Activated T-cell treated with anti-CD3 and anti-CD28 coated beads for 24 hours (primary cell): Measurements from ENCODE around the gene NDUFB4.
A peak's percentile ranks its signal among the peaks of the same experiment; 100 is the strongest.

Experiments used
- DNase-seq: peaks from one replicate; pipeline ENCODE4 v3.0.0-alpha.2; 2020; ENCODE audit warnings: low read depth

Gene NDUFB4

DNA sequence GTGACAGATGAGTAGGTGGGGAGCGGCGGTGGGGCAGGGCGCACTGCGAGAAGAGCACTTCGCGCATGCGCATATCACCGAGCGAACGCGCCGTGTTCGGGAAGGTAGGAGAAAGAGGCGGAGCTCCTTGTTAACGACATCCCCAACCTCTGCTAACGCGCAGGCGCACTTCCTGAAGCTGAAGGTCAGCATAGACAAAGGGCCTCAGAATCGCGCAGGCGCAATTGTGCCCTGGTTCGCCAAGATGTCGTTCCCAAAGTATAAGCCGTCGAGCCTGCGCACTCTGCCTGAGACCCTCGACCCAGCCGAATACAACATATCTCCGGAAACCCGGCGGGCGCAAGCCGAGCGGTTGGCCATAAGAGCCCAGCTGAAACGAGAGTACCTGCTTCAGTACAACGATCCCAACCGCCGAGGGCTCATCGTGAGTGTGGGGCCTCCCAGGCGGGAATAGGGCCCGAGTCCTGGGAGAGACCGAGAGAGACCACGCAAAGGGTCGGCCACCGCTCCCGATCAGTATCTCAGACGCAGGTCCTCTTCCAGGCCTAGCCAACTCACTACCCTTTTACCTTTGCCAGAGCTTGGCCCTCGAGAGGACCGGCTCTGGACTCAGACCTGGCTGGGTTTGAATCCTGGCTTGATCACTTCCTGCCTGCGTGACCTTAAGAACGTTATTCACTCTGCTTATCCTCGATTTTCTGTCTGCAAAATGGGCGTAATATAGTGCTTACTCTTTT is at the start of gene NDUFB4:
TSS of gene NDUFB4 (plus strand) at position 221 of the 737 bp plus-strand sequence. CDS start at position 245, 24 bp downstream.
- peak; percentile 93 for DNase-seq

DNA sequence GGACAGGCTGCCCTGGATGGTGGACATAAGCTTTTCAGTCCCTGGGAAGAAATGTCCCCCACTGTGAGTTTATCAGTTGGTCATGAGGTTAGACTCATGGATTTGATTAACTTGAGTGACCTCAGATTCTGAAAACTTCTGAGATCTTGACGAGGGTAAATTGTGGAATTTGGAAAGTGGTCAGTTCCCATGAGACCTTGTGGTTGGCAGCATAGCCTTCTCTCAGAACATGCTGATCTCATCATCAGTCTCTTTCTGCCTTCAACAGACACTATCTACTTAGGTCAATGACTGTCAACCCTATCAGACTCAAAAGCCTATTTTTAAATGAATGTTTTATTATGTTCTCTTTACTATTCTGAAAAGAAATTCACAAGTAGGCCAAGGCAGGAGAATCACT is 45.6 kb upstream of the NDUFB4 start:
- DNase-seq: no peak

DNA sequence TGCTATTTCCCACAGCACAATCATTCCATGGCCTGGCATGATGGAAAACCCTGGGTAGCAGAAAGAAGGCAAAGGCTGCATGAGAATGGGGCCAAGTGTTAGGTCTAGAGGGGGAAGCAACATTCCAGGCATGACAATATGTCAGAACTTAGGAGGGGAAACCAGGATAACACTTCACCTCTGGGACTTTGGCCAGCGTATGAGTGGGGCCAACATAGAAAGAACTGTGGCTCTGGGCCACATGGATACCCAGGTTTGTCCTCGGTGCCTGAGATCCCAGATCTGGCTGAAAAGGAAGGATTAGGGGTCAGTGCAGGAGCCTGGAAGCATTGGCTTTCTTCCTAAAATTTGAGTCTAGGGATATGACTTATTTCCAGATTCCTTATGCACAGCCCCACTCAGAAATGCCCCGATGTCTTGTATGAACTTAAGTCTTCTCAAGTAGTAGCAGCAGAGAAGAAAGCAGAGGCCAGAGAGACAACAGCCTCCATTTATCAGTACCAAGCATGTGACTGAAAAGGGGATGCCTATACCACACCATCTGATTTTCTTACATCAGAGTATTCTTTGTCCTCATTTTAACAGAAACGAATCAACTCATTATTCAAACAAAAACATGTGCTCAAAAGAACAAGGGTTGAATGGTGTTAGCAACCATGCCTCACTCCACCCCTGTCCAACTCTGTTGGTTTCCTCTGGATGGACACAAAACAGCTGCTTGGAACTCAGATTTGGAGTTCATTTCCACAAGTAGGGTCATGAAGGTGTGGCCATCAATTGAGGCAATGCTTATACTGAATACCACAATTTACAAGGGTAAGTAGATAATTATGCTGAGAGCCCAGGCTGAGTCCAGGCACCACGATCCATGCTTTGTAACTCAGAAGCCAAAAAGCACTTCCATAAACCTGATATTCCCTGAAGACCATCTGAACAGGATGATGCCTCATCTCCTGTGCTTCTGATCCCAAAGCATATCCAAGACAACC is 43.7 kb upstream of the NDUFB4 start:
- no peak for DNase-seq

DNA sequence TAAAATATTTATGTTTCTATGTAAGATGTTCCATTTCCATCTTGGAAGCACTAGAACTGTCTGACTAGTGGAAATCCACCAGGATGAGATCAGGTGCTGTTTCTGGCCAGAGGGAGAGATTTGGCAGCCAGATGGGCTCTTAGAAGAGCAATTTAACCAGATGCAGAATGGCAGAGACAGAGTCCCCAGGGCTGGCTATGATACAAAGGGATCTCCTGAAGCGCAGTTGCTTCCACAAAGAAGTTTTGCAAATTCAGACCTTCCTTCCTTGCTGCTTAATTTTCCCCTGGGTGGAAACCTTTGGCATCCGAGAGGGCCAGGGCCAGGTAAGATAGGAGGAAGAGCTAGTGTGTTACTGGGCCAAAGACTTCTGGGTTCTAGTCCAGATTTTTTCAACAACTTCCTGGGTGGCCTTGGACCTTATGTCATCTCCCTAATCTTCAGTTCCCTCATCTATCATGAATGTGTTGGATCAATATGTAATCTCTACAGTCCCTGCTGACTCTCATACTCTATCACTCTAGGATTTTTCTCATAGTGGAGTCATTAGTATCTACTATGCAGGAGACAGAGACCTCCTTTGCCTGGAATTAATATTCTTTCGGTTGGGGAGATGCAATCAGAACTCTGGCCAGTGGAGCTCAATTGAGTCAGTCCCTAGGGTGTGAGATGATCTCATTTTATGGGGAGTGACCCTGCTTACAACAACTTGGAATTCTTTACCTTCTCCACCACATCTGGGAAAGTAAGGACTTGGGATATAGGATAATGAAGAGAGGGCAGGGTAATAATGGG is 41.1 kb upstream of the NDUFB4 start:
- DNase-seq: no peak

DNA sequence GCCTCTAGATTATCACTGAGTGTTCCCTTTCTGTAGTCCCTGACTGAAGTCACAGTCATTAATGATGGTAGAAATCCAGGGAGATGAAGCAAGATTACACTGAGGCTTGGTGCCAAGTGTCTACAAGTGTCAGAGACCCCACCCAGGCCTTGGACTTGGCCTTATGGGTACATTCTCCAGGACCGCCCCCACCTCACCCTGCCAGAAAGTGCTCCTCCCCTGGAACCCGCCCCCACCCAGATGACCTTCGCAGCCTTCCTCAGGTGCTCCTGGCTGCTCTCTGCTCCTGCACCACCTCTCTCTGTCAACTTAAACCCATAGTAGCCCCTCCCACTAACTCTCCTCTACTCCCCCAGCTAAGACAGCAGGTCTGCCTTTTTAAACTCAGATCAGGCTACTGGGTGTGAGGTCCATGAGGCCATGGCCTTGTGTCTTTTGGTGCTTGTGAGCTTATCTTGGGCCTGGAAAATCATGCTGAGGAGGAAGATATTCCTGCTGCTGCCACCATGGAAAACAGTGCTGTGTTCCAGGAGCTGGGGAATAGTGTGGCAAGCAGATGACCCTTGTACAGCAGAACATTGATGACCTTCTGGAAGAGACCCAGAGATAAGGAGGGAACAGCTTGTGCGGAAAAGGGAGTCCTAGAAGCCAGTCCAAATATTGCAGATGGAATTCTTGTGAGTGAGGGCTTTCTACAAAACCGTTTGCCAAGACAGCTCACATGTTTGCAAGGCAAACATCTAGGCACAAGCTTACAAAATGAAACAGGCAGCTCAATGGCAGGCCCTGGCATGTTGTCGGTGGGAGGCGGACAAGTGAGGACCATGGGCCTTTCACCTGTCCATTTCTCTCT is 40.3 kb upstream of the NDUFB4 start:
- no peak for DNase-seq

DNA sequence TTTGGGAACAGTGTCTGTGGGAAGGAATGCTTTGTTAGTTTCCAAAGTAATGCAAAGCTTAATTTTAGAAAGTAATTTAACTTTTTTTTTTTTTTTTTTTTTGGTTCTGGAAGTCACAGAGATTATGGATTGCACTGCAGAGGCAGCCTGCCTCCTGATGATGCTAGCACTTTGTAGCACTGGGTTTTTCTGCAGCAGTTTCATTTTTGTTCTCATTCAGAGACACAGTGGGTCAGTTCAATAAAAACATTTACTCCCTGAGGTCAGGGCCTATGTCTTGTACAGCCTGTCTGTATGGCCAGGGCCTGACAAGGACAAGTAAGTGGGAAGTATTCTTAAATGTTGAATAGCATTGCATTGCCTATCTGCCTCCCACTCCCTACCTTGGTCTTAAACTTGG is 39.0 kb upstream of the NDUFB4 start:
- DNase-seq: no peak

DNA sequence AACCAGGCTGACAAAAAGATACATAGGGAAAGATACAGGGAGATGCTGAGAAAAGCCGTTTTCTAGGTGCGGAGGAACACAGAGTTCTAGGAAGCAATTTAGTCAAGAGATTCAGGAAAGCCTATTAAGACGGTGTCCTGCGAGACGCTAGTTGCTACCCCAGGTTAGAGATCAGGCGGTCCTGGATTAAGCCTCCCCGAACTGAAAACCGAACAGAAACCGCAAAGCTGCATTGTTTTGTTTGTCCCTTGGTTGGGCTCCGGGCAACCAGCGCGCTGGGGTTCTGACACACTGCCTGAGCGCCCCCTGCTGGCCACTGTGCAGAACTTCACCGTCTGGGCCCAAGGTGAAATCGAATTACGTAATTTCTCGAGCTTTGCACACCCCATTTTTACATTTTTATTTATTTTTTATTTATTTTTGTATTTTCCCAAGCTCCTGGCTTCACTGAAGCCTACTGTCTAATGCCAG is 37.3 kb upstream of the NDUFB4 start:
- DNase-seq: peak; percentile 69

DNA sequence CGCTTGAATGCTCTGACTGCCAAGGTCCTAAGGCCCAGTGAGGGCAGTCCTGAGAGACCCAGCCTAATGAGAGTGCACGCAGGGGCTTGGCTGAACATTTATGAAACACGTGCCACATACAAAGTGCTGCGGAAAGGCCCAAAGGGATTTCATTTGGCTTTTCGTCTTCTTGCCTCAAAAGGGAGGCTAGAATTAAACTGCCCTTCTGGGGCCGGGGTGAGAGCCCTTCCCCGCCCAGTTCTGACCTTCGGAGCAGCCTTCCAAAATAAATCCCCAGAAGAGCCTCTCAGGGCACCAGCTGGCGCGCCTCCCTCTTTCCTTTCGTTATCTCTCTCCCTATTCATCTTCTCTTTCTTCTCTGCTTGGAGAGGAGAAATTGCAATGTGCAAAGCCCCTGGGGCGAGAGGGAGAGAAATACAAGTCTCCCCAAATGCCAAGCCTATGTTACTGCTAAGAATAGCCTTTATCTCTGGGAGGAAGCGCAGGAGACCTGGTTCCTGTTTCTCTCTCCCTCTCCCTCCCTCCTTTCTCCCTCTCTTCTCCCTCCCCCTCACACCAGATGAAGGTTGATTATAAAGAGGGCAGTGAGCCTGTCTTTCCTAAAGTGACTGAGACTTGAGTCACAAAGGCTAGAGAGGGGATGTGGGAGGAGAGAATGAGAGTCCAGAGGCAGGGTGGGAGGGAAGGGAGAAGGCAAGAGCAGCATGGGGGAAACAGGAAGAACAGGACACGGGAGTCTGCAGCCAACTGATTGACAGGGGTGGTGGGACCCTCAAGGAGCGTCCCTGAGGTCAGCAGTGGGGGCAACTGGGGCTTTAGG is 36.7 kb upstream of the NDUFB4 start:
- no peak for DNase-seq

DNA sequence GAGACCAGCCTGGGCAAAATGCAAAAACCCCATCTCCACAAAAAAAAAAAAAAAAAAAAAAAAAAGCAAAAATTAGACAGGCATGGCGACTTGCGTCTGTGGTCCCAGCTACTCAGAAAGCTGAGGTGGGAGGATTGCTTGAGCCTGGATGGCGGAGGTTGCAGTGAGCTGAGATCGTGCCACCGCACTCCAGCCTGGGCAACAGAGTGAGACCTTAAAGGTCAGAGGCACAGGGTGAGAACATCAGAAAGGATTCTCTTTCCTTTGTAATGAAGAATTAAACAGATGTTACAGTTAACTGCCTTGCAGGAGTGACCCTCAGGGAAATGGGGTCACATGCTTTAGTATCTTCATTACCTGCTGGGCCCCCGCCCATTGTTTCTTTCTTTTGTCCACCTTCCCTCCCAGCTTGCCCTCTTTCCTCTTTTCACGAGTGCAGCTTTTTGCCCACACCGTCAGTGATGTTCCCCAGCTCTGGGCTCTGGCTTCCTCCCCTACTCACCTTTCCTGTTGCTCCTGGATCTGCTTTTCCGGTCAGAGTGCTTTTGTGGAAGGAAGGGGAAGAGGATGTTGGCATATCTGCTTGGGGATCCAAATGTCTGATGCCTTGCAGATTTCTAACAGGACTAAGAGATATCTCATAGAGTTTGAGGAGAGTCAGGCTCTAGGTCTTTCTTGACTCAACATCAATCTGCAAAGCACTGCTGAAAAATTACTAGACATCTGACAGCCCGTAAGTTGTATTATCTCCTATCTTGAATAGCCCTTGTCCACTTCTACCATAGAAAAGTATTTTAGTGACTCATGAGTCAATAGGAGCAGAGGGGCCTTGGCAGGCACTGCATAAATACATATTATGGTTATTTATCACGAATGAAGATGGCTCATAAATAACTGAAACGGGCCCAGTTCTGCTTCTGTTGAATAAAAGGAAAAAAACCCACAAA is 35.6 kb upstream of the NDUFB4 start:
- DNase-seq: no peak

DNA sequence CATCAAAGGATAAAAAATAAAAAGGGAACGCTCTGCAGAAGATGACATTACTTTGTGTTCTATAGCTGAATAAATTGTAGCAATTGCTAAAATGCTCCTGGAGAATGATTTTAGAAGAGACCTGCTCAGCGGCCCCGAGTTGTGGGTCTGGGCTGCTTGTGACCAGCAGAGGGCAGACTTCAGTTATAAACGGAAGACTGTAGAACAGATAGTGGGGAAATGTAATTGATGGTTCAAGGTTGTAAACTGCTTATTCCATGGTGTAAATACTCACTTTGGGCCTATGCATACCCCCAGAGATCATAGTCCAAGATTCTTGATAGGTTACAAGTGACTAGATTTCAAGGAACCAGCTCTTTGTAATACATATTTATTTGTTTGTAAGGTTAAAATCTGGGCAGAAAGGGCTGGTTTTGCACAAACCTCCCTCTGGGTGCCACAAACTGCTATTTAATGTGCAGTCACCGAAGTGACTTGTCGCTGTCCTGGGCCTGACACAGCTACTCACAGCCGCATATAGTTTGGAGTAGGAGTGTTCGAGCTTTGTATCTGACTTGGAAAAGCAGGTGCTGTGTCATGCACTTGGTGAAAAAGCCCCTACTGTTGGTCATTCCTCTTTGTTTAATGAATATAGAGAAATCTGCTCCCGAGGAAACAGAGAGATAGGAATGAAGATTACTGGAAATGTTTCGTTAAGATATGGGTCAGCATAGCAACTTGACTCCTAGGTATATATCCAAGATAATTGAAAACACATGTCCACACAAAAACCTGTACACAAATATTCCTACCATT is 34.7 kb upstream of the NDUFB4 start:
- DNase-seq: peak; percentile 51

DNA sequence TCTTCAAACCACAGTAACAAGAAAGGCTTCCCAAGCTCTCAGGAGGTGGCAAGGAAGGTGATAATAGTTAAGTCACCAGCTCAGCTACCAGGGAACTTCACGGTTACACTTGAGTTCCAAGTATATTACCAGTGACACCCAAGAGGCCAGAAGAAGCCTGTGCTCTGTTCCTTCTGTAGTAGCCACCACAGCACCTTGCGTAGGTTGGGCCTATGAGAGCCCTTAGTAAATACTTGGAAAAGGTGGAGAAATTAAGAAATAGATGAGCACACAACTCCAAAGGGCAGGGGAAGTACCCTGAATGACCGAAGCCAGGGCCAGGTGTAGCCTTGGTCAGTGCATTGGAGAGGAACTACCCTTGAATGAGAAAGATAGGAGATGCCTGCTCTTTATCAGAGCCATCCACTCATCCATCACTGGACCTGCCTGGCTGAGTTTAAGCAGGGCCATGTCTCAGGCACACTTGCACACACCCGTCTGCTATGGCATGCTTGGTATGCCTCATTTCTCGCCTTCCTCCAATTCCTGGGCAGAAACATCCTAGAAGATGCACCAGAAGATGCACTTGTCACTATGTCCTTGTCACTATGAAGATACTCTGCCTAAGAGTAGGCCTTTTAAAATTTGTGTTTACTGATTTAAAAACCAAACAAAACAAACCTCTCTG is 32.6 kb upstream of the NDUFB4 start:
- no peak for DNase-seq

DNA sequence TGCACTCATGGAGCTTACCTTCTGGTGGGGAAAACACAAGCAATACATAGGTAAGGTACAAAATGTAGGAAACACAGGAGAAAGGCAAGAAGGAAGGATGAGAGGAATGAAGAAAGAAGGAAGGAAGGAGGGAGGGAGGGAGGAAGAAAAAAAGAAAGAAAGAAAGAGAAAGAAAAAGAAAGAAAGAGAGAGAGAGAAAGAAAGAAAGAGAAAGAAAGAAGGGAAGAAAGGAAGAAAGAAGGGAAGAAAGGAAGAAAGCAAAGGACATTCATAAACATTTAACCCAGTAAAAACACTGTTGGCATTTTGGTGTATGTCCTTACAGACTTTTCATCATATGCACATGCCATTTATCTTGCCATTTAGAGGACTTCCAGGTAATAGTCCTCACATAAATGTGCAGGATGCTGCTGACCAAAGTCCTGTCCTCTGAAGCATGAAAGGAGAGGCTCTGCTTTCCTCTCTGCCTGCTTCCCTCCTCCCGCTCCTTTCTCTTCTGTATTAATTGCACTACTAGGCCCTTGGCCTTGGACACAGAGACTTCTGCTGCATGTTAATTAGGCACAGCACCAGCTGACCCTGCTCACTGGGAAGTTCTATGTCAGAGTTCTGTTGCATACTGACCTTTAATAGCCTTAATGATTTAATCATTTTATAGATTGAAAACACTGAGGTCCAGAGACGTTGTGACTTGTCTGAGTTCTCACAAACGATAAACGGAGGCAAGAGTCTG is 29.7 kb upstream of the NDUFB4 start:
- no peak for DNase-seq

DNA sequence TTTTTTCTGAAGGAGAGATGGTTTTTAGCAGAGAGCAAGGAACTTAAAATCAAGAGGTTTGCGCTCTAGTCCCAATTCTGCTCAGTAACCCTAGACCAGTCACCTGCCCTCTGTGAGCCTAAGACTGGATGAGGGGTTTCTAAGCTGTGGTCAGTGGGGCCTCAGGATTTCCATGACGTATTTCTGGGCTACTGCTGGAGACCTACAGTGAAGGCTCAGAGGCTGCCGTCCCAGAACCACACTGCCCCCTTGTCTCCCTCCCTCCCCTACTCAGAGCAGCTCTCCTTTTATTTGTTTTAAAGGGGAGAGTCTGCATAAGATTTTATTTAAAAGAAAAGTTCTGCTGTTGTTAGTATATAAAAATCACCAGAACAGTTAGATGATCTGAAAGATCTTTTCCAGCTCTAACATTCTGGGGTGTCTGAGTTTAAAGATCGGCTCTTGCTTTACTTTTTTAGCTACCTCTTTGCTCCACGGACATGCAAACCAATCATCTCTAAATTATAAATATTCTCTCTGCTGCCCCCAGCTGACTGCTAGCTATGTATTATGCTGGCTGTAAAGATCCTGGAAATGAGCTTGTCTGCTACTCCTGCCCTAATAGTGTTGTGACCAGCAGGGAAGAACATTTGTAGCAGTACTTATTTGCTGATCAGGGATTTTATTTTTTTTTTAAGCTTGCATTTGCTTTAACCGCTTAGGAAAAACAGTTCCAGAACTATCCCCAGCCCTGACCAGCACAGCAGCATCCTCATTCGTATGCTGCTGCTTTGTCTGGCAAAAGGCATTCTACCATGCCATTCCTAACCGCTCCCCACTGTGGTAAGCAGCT is 28.6 kb upstream of the NDUFB4 start:
- DNase-seq: no peak

DNA sequence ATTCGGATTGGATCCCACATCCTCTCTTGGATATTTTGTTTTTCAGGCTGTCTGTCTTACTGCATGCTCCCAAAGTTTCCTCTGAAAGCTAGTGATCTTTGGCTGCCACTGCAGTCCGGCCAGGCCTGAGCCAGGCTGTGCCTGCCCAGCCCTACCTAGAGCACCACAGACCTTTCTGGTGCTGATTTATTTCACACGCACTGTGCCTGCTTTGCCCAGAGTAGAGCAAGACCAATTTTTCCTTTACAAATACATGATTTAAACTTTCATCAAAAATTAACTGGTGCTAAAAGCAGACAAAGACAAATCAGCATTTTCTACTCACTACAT is 28.0 kb upstream of the NDUFB4 start:
- DNase-seq: no peak

DNA sequence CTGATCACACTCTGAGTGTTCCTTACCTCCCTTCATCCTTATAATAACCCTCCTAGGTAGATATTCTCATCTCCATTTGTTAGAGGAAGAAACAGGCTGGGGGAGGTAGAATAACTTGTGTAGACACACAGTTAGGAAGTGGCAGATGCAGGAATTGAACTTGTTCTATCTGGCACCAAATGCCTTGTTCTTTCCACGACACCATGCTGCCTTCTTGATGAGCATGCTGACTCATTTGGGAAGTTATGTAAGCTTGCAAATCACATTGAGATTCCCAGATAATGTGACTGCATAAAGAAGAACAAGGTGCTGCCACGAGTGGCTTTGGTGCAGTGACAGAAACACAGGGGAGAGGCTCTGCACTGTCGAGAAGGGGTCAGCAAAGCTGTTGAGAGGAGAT is 27.5 kb upstream of the NDUFB4 start:
- no peak for DNase-seq
